GM18858 (cell line): ENCODE data around the gene TLE5.
"Not testable (repeated sequence)": the region's sequence is repeated elsewhere in the genome, so short reads cannot be mapped to it uniquely, and the experiment has no call there.

Experiments
- ATAC-seq: cut with Tn5 transposase; IDR thresholded peaks from one replicate; pipeline ENCODE4 v1.9.1; 2021; ENCODE audit not compliant: unreplicated experiment

The TLE5 gene

GRCh38 chr19:3061182-3062161 lies 823 bp downstream of the TLE5 start:
- ATAC-seq = no peak

GRCh38 chr19:3060857-3061181 lies 1.5 kb downstream of the TLE5 start:
- ATAC-seq = no peak

- ATAC-seq = no peak
Observed at GRCh38 chr19:3059653-3060052, 2.6 kb downstream of the TLE5 start.

- ATAC-seq = no peak
Observed at GRCh38 chr19:3058821-3059314, 3.4 kb downstream of the TLE5 start.

- ATAC-seq = no peak
Observed at GRCh38 chr19:3058009-3058820, 4.1 kb downstream of the TLE5 start.

GRCh38 chr19:3057275-3057714 lies 5.0 kb downstream of the TLE5 start:
- no peak for ATAC-seq

GRCh38 chr19:3056417-3057088 lies 5.7 kb downstream of the TLE5 start:
- ATAC-seq = no peak

- no peak for ATAC-seq
Observed at GRCh38 chr19:3055741-3056416, 6.4 kb downstream of the TLE5 start.

GRCh38 chr19:3054972-3055740 lies 7.1 kb downstream of the TLE5 start:
- no peak for ATAC-seq

GRCh38 chr19:3054265-3054971 lies 7.9 kb downstream of the TLE5 start:
- no peak for ATAC-seq

GRCh38 chr19:3053780-3054179 lies 8.5 kb downstream of the TLE5 start:
- no peak for ATAC-seq

GRCh38 chr19:3053218-3053621 lies 9.1 kb downstream of the TLE5 start:
- ATAC-seq = no peak

GRCh38 chr19:3050016-3050415 lies 12.3 kb downstream of the TLE5 start:
- ATAC-seq = not testable (repeated sequence)

GRCh38 chr19:3049089-3049488 lies 13.2 kb downstream of the TLE5 start:
- ATAC-seq = no peak

- ATAC-seq = no peak
Observed at GRCh38 chr19:3048190-3048533, 14.1 kb downstream of the TLE5 start.

- no peak for ATAC-seq
Observed at GRCh38 chr19:3047496-3048189, 14.7 kb downstream of the TLE5 start.

- no peak for ATAC-seq
Observed at GRCh38 chr19:3046698-3047495, 15.4 kb downstream of the TLE5 start.
